CD14-positive monocyte (primary cell): ENCODE measurements around the gene PTTG1IP. TPM values are rescaled to one million over a fixed set of nuclear protein-coding genes. Genes with fewer than 3 reads are reported as not detected.

Experiments
- DNase-seq, 3 donors: peaks; one replicate each; pipeline ENCODE4 v3.0.0-alpha.2; 2011 to 2022
- H2AFZ ChIP-seq: 2 replicates; pipeline ENCODE4 v1.6.0; 2012; ENCODE audit warnings: mild to moderate bottlenecking, low read depth, low read length, inconsistent platforms; ENCODE audit not compliant: insufficient read depth, poor library complexity, severe bottlenecking
- H3K27ac ChIP-seq, 2 donors: 1 replicate in 1 of 2; 2 replicates in 1 of 2; pipeline ENCODE4 v1.5.1; 2012 to 2013; ENCODE audit warnings: low read length in 2 of 2, control low read depth in 1 of 2, inconsistent platforms in 1 of 2, low read depth in 1 of 2, mild to moderate bottlenecking in 1 of 2
- H3K27me3 ChIP-seq, 2 donors: one replicate each; pipeline versions ENCODE4 v1.6.0 to v1.6.1; 2011 to 2013; ENCODE audit warnings: low read length in 2 of 2; ENCODE audit not compliant: control insufficient read depth in 2 of 2, insufficient read depth in 2 of 2
- H3K36me3 ChIP-seq, 2 donors: replicated peaks in 1 of 2; 1 replicate in 1 of 2; 2 replicates in 1 of 2; pipeline versions ENCODE4 v1.5.1 to v1.6.1; 2012 to 2013; ENCODE audit warnings: low read length in 2 of 2, control low read depth in 1 of 2, inconsistent platforms in 1 of 2, mild to moderate bottlenecking in 1 of 2; ENCODE audit not compliant: insufficient read depth in 2 of 2, control insufficient read depth in 1 of 2
- H3K4me1 ChIP-seq, 2 donors: 1 replicate in 1 of 2; 2 replicates in 1 of 2; pipeline versions ENCODE4 v1.5.1 to v1.6.1; 2012 to 2013; ENCODE audit warnings: low read length in 2 of 2, control low read depth in 1 of 2, inconsistent platforms in 1 of 2, mild to moderate bottlenecking in 1 of 2, moderate library complexity in 1 of 2; ENCODE audit not compliant: insufficient read depth in 2 of 2, control insufficient read depth in 1 of 2
- H3K4me2 ChIP-seq: replicated peaks from 2 replicates; pipeline ENCODE3; 2012; ENCODE audit warnings: low read length, moderate library complexity, mild to moderate bottlenecking; ENCODE audit not compliant: poor library complexity, severe bottlenecking; ENCODE audit errors: extremely low read depth
- H3K4me3 ChIP-seq, 3 experiments: fragments of 200-600 bp in 1 of 3; sonication (generic) in 1 of 3; replicated peaks in 1 of 3; 1 replicate in 2 of 3; 2 replicates in 1 of 3; pipeline ENCODE4 v1.5.1; 2011 to 2013; ENCODE audit warnings: low read length in 3 of 3, mild to moderate bottlenecking in 3 of 3, control low read depth in 2 of 3, low read depth in 2 of 3, inconsistent platforms in 1 of 3, moderate library complexity in 1 of 3
- H3K79me2 ChIP-seq: 2 replicates; pipeline ENCODE4 v1.6.0; 2012; ENCODE audit warnings: mild to moderate bottlenecking, control low read depth, inconsistent platforms, low read length, moderate library complexity; ENCODE audit not compliant: insufficient read depth
- H3K9ac ChIP-seq: 2 replicates; pipeline ENCODE4 v1.6.0; 2017; ENCODE audit warnings: low read length, mild to moderate bottlenecking; ENCODE audit not compliant: insufficient read depth, poor library complexity, severe bottlenecking
- H3K9me3 ChIP-seq, 2 donors: replicated peaks in 1 of 2; 1 replicate in 1 of 2; 2 replicates in 1 of 2; pipeline versions ENCODE4 v1.5.1 to v1.6.1; 2012 to 2013; ENCODE audit warnings: low read length in 2 of 2, control low read depth in 1 of 2; ENCODE audit not compliant: control insufficient read depth in 1 of 2, insufficient read depth in 1 of 2
- H4K20me1 ChIP-seq: 2 replicates; pipeline ENCODE4 v1.6.0; 2012; ENCODE audit warnings: mild to moderate bottlenecking, low read length, control low read depth, moderate library complexity; ENCODE audit not compliant: insufficient read depth
- H3K27ac Mint-ChIP-seq, 7 donors: one replicate each; pipeline ENCODE4 v1.8.0; 2020; ENCODE audit warnings: mild to moderate bottlenecking in 7 of 7, mixed read lengths in 7 of 7, moderate library complexity in 6 of 7, inconsistent platforms in 2 of 7
- H3K27me3 Mint-ChIP-seq, 3 donors: one replicate each; pipeline ENCODE4 v1.8.0; 2021 to 2022; ENCODE audit warnings: low read depth in 3 of 3, mild to moderate bottlenecking in 3 of 3, mixed read lengths in 3 of 3, moderate library complexity in 3 of 3, inconsistent platforms in 1 of 3
- H3K36me3 Mint-ChIP-seq, 2 donors: one replicate each; pipeline ENCODE4 v1.8.0; 2020; ENCODE audit warnings: mixed read lengths in 2 of 2, inconsistent platforms in 1 of 2, mild to moderate bottlenecking in 1 of 2
- H3K4me1 Mint-ChIP-seq: one replicate; pipeline ENCODE4 v1.8.0; 2020; ENCODE audit warnings: mild to moderate bottlenecking, mixed read lengths
- H3K4me3 Mint-ChIP-seq, 2 donors: one replicate each; pipeline ENCODE4 v1.8.0; 2020; ENCODE audit warnings: mild to moderate bottlenecking in 2 of 2, mixed read lengths in 2 of 2, moderate library complexity in 1 of 2
- H3K9me3 Mint-ChIP-seq, 7 donors: one replicate each; pipeline ENCODE4 v1.8.0; 2020 to 2022; ENCODE audit warnings: mixed read lengths in 7 of 7, mild to moderate bottlenecking in 6 of 7, moderate library complexity in 6 of 7, inconsistent platforms in 2 of 7
- CTCF ChIP-seq: fragments of 200-600 bp; IDR thresholded peaks from one replicate; pipeline ENCODE4 v1.8.0; 2022; ENCODE audit warnings: antibody characterized with exemption, mild to moderate bottlenecking
- WGBS: methylation state at CpG from one replicate; pipeline ENCODE4 v1.1.5; 2013; ENCODE audit warnings: missing lambda C conversion rate; ENCODE audit not compliant: insufficient coverage; 5-methylcytosine and 5-hydroxymethylcytosine counted together
- intact Hi-C, 2 donors: fragments of 100-400 bp; cut with micrococcal nuclease; formaldehyde crosslinking; loops; one replicate each; pipeline versions ENCODE4 v1.15.0 to v1.15.1; 2023
- polyA plus RNA-seq, 3 donors: library from polyadenylated mRNA; depleted of rRNA in 1 of 3; unstranded in 2 of 3; stranded (reverse) in 1 of 3; fragments of 300-500 nt in 2 of 3; fragments of >200 nt in 1 of 3; fragmentation: Illumina TruSeq in 2 of 3; gene quantifications; 1 replicate in 2 of 3; 2 replicates in 1 of 3; pipeline ENCODE4 v1.2.3, GENCODE V29; 2012 to 2021

PTTG1IP gene
- polyA plus RNA-seq, 3 donors = 118 to 238 (median 206) TPM

DNA sequence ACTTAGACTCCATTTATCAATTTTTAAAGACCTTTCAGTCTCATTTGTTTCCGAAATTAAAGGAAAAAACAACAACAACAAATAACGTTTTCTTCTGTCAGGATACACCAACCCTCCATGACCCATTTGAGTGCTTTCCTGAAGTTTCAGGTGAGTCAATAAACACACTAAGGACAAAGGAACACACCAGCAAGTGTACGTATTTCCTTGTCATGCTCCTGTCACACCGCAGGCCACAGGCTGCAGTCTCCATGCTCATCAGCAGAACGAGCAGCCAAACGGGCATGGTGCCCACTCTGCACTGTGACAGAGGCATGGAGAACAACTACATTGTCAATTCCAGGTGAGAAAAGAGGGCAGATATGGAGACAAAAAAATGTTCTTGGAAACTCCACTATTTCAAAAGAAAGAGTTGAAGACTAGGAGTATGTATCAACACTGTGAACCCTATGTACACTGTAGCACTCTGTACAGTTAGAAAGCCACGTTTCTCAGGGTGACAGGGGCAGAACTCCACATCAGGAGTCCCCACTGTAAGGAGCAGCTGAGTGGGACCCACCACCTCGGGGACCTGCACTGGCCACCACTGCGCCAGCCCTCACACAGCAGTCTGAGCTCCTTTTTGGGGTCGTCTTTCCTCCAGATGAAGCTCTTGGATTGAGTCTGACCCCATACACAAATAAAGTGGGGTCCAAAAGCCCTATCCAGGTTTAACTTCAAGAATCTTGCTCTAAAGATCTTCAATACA lies 2.6 kb downstream of the PTTG1IP start:
- peaks cover 72% of the 10 kb centered on the region for H4K20me1 ChIP-seq
- 63% methylated on average over 6 of the region's 10 CpGs for WGBS
- peak overlapping the region in 1 of 3 experiments; percentile 92 for H3K4me3 ChIP-seq

More for the DNA sequence above, 2.6 kb downstream of the PTTG1IP start:
- Mint-ChIP-seq H3K27me3 (no peaks in the 10 kb centered on the region), H3K4me3 (peak overlapping the region; percentile 92 to 97), H3K4me1 (peaks cover 74% of the 10 kb centered on the region), H3K27ac (peak overlapping the region in 5 of 7 donors; percentile 71 to 91 (median 89)), H3K36me3 (peaks cover 22 to 23% of the 10 kb centered on the region in 2 donors), H3K9me3 (peaks cover 0 to 3% (median 0%) of the 10 kb centered on the region in 7 donors)
- H3K9me3 ChIP-seq = no peaks in the 10 kb centered on the region
- H3K4me1 ChIP-seq = peaks cover 80 to 90% of the 10 kb centered on the region in 2 donors
- no peak overlapping the region for H3K9ac ChIP-seq
- peaks cover 0 to 14% of the 10 kb centered on the region in 2 donors for H3K36me3 ChIP-seq
- intact Hi-C loops = loop anchor here in 1 of 2 donors (5.0 kb wide), 2 partner anchors 36 to 54 kb away; partner anchors contain the start of gene SUMO3
- peaks cover 89% of the 10 kb centered on the region for H3K79me2 ChIP-seq
- H2AFZ ChIP-seq = no peak overlapping the region
- H3K27me3 ChIP-seq = no peaks in the 10 kb centered on the region
- peak overlapping the region; percentile 92 for H3K4me2 ChIP-seq
- TF ChIP-seq CTCF = no peak
- peak overlapping the region in 1 of 2 donors; percentile 92 for H3K27ac ChIP-seq
- no peak for DNase-seq
